ENCODE results near the gene PBXIP1.
A peak's percentile ranks its signal among the peaks of the same experiment; 100 is the strongest.
"Not testable (repeated sequence)": the region's sequence is repeated elsewhere in the genome, so short reads cannot be mapped to it uniquely, and the experiment has no call there.

The PBXIP1 gene

GRCh38 chr1:154993572-154994268 is 37.8 kb upstream of the PBXIP1 start, which contains the start of gene LENEP:
Gene LENEP (plus strand): TSS chr1:154993586. CDS start chr1:154993608, 22 bp downstream.
- no peak for DNase-seq

- DNase-seq: peak in 1 of 2 experiments; percentile 19
Measured at GRCh38 chr1:154992721-154993571, 37.0 kb upstream of the PBXIP1 start.

- DNase-seq: no peak
Measured at GRCh38 chr1:154990276-154990675, 34.4 kb upstream of the PBXIP1 start.

- DNase-seq: no peak
Measured at GRCh38 chr1:154989195-154989860, 33.4 kb upstream of the PBXIP1 start.

- DNase-seq: no peak
Measured at GRCh38 chr1:154988058-154988954, 32.4 kb upstream of the PBXIP1 start.

- no peak for DNase-seq
Measured at GRCh38 chr1:154987326-154987725, 31.4 kb upstream of the PBXIP1 start.

- DNase-seq: not testable (repeated sequence)
Measured at GRCh38 chr1:154986736-154987135, 30.8 kb upstream of the PBXIP1 start.

GRCh38 chr1:154983776-154984466 is 28.0 kb upstream of the PBXIP1 start:
- DNase-seq: peak in 1 of 2 experiments; percentile 30

GRCh38 chr1:154982897-154983648 is 27.2 kb upstream of the PBXIP1 start, which contains the start of gene FLAD1:
Gene FLAD1 (plus strand): TSS chr1:154983344. CDS start chr1:154983695, 351 bp downstream.
- DNase-seq: peak; percentile 100

- DNase-seq: no peak
Measured at GRCh38 chr1:154982341-154982740, 26.4 kb upstream of the PBXIP1 start.

GRCh38 chr1:154978360-154978759 is 22.5 kb upstream of the PBXIP1 start:
- no peak for DNase-seq

- DNase-seq: not testable (repeated sequence)
Measured at GRCh38 chr1:154977762-154978161, 21.9 kb upstream of the PBXIP1 start.

GRCh38 chr1:154975409-154976059 is 19.6 kb upstream of the PBXIP1 start:
- DNase-seq: peak in 1 of 2 experiments; percentile 52

- peak; percentile 96 to 98 for DNase-seq
Measured at GRCh38 chr1:154974808-154975408, 19.0 kb upstream of the PBXIP1 start.

GRCh38 chr1:154974102-154974807 is 18.4 kb upstream of the PBXIP1 start, which contains the start of gene CKS1B:
Gene CKS1B (plus strand): TSS chr1:154974681. CDS start chr1:154974746, 65 bp downstream.
- DNase-seq: peak; percentile 100

GRCh38 chr1:154973344-154974101 is 17.6 kb upstream of the PBXIP1 start:
- DNase-seq: peak; percentile 90 to 93

GRCh38 chr1:154972517-154973343 is 16.8 kb upstream of the PBXIP1 start:
- no peak for DNase-seq
